GM23338 (cell line): ENCODE measurements around the gene PDE4B. TPM values are rescaled to one million over a fixed set of nuclear protein-coding genes. Genes with fewer than 3 reads are reported as not detected.

Source experiments
- ATAC-seq: fragments of 200-7000 bp; cut with Tn5 transposase; 3 replicates; pipeline ENCODE4 v1.9.1; 2020
- DNase-seq: peaks from one replicate; pipeline ENCODE4 v3.0.0-alpha.2; 2015; ENCODE audit warnings: low spot score
- H2AFZ ChIP-seq: fragments of 200-600 bp; sonication (generic); 2 replicates; pipeline ENCODE4 v1.8.0; 2016; ENCODE audit warnings: antibody characterized with exemption, mild to moderate bottlenecking, moderate library complexity
- H3F3A ChIP-seq: fragments of 200-600 bp; sonication (generic); replicated peaks from 2 replicates; pipeline ENCODE4 v1.8.0; 2017; ENCODE audit warnings: antibody characterized with exemption, mixed run types, low read depth
- H3K27ac ChIP-seq: fragments of 200-600 bp; sonication (generic); 2 replicates; pipeline ENCODE4 v1.6.1; 2016; ENCODE audit warnings: low read depth
- H3K27me3 ChIP-seq: fragments of 200-600 bp; sonication (generic); 2 replicates; pipeline ENCODE4 v1.8.0; 2016; ENCODE audit warnings: mild to moderate bottlenecking, mixed run types, moderate library complexity; ENCODE audit not compliant: insufficient read depth
- H3K36me3 ChIP-seq: fragments of 200-600 bp; sonication (generic); 2 replicates; pipeline ENCODE4 v1.8.0; 2016; ENCODE audit warnings: mild to moderate bottlenecking; ENCODE audit not compliant: insufficient read depth
- H3K4me1 ChIP-seq: fragments of 200-600 bp; sonication (generic); 2 replicates; pipeline ENCODE4 v1.8.0; 2016; ENCODE audit warnings: mild to moderate bottlenecking, moderate library complexity; ENCODE audit not compliant: insufficient read depth
- H3K4me2 ChIP-seq: fragments of 200-600 bp; sonication (generic); 2 replicates; pipeline ENCODE4 v1.7.1; 2017; ENCODE audit warnings: mixed run types
- H3K4me3 ChIP-seq: fragments of 200-600 bp; sonication (generic); 2 replicates; pipeline ENCODE4 v1.6.1; 2016; ENCODE audit warnings: mixed run types
- H3K79me2 ChIP-seq: fragments of 200-600 bp; sonication (generic); replicated peaks from 2 replicates; pipeline ENCODE4 v1.8.0; 2017; ENCODE audit warnings: mild to moderate bottlenecking; ENCODE audit not compliant: insufficient read depth
- H3K9me2 ChIP-seq: fragments of 200-600 bp; sonication (generic); 2 replicates; pipeline ENCODE4 v1.8.0; 2017; ENCODE audit not compliant: insufficient read depth
- H4K20me1 ChIP-seq: fragments of 200-600 bp; sonication (generic); replicated peaks from 2 replicates; pipeline ENCODE4 v1.8.0; 2017; ENCODE audit warnings: mild to moderate bottlenecking; ENCODE audit not compliant: insufficient read depth
- H3K27ac Mint-ChIP-seq: 2 replicates; pipeline ENCODE4 v1.8.0; 2020; ENCODE audit warnings: inconsistent platforms, mild to moderate bottlenecking, moderate library complexity, mixed read lengths
- H3K27me3 Mint-ChIP-seq: 3 replicates; pipeline ENCODE4 v1.8.0; 2022; ENCODE audit warnings: low read depth, mild to moderate bottlenecking, moderate library complexity, mixed read lengths, inconsistent platforms; ENCODE audit not compliant: insufficient read depth, poor library complexity
- H3K36me3 Mint-ChIP-seq: 3 replicates; pipeline ENCODE4 v1.8.0; 2021; ENCODE audit warnings: low read depth, mild to moderate bottlenecking, inconsistent platforms, moderate library complexity, mixed read lengths
- H3K4me1 Mint-ChIP-seq: 3 replicates; pipeline ENCODE4 v1.8.0; 2020; ENCODE audit warnings: mild to moderate bottlenecking, inconsistent platforms, mixed read lengths
- H3K4me3 Mint-ChIP-seq: 3 replicates; pipeline ENCODE4 v1.8.0; 2021; ENCODE audit warnings: moderate library complexity, mild to moderate bottlenecking, inconsistent platforms, mixed read lengths
- H3K9me3 Mint-ChIP-seq: 3 replicates; pipeline ENCODE4 v1.8.0; 2020; ENCODE audit warnings: moderate library complexity, mild to moderate bottlenecking, inconsistent platforms, mixed read lengths
- CREB1 ChIP-seq: fragments of 250-450 bp; sonication (Bioruptor Pico); IDR thresholded peaks from 2 replicates; pipeline ENCODE4 v1.5.0; 2020; ENCODE audit warnings: low read depth, mild to moderate bottlenecking, moderate library complexity
- EZH2 ChIP-seq: fragments of 200-600 bp; sonication (generic); IDR thresholded peaks from one replicate; pipeline ENCODE4 v1.8.0; 2017; ENCODE audit warnings: antibody characterized with exemption, mild to moderate bottlenecking, low read depth; ENCODE audit not compliant: unreplicated experiment
- EZH2phosphoT487 ChIP-seq: fragments of 200-600 bp; sonication (generic); IDR thresholded peaks from one replicate; pipeline ENCODE4 v1.8.1; 2018; ENCODE audit warnings: antibody characterized with exemption; ENCODE audit not compliant: unreplicated experiment
- JUNB ChIP-seq: IDR thresholded peaks from one replicate; pipeline ENCODE4 v1.6.1; 2016; ENCODE audit warnings: antibody characterized with exemption; ENCODE audit not compliant: unreplicated experiment
- NANOG ChIP-seq: IDR thresholded peaks from 2 replicates; pipeline ENCODE4 v1.6.1; 2016; ENCODE audit warnings: antibody characterized with exemption, borderline replicate concordance
- POLR2AphosphoS5 ChIP-seq: IDR thresholded peaks from 2 replicates; pipeline ENCODE4 v1.6.1; 2016; ENCODE audit warnings: antibody characterized with exemption, low read depth
- STAT1 ChIP-seq: IDR thresholded peaks from one replicate; pipeline ENCODE4 v1.6.1; 2016; ENCODE audit warnings: antibody characterized with exemption; ENCODE audit not compliant: unreplicated experiment
- ZNF114 ChIP-seq: fragments of 250-450 bp; sonication (Bioruptor Pico); IDR thresholded peaks from 2 replicates; pipeline ENCODE4 v1.5.0; 2020; ENCODE audit warnings: mild to moderate bottlenecking, moderate library complexity
- ZNF331 ChIP-seq: fragments of 250-450 bp; sonication (Bioruptor Pico); IDR thresholded peaks from 2 replicates; pipeline ENCODE4 v1.5.0; 2020; ENCODE audit warnings: low read depth, mild to moderate bottlenecking, moderate library complexity
- polyA plus RNA-seq: library from polyadenylated mRNA; unstranded; fragments of >200 nt; fragmentation: Nextera tagmentation; extraction: Ambion mirVana; gene quantifications from 2 replicates; pipeline ENCODE4 v1.2.1, GENCODE V29; 2016
- total RNA-seq: library from RNA; depleted of rRNA; stranded (reverse); fragments of >200 nt; shearing (Covaris generic); gene quantifications from 2 replicates; pipeline ENCODE4 v1.2.3, GENCODE V29; 2014
- TF ChIP-seq, protein P1 (sequence below): IDR thresholded peaks from one replicate; pipeline ENCODE4 v1.6.1; 2018; ENCODE audit warnings: antibody characterized with exemption; ENCODE audit not compliant: unreplicated experiment
- TF ChIP-seq, protein P2 (sequence below): IDR thresholded peaks from 2 replicates; pipeline ENCODE4 v1.6.1; 2016; ENCODE audit warnings: antibody characterized with exemption
- TF ChIP-seq, protein P3 (sequence below): fragments of 250-450 bp; sonication (Bioruptor Pico); IDR thresholded peaks from 2 replicates; pipeline ENCODE4 v1.5.0; 2020; ENCODE audit warnings: mild to moderate bottlenecking, moderate library complexity

PDE4B gene
- total and polyA plus RNA-seq, 2 experiments from 2014 or later = 14.0 to 25.6 TPM

DNA sequence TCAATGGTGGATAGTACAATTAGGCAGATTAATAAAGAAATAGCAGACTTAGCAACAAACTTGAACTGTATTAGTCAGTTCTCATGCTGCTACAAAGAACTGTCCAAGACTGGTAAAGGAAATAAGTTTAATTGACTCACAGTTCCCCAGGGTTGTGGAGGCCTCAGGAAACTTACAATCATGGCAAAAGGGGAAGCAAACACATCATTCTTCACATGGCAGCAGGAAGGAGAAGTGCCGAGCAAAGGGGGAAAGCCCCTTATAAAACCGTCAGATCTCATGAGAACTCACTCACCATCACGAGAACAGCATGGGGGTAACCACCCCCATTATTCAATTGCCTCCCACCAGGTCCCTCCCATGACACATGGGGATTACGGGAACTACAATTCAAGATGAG is 27.1 kb upstream of the PDE4B start (continued):
- no peak for TF ChIP-seq CREB1 (CRISPR knock-in tag)

DNA sequence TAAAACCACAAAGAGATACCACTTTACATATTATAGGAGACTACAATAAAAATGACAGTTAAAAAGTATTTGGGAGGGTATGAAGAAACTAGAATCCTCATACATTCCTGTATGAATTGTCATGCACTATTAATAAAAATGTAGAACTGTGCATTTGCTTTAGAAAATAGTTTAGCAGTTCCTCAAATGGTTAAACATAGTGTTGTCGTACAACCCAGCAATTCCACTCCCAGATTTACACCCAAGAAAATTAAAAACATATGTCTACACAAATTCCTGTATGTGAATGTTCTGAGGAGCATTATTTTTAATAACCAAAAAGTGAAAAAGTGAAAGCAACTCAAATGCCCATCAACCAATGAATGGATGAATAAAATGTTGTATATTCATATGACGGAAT is 23.1 kb upstream of the PDE4B start:
- H3K9me3 Mint-ChIP-seq = no peaks in the 10 kb centered on the region; the same call in 2 of the 3 replicates
- no peaks in the 10 kb centered on the region for H3K36me3 Mint-ChIP-seq
- TF ChIP-seq ZNF331 (CRISPR knock-in tag) = no peak
- TF ChIP-seq, protein P1, sequence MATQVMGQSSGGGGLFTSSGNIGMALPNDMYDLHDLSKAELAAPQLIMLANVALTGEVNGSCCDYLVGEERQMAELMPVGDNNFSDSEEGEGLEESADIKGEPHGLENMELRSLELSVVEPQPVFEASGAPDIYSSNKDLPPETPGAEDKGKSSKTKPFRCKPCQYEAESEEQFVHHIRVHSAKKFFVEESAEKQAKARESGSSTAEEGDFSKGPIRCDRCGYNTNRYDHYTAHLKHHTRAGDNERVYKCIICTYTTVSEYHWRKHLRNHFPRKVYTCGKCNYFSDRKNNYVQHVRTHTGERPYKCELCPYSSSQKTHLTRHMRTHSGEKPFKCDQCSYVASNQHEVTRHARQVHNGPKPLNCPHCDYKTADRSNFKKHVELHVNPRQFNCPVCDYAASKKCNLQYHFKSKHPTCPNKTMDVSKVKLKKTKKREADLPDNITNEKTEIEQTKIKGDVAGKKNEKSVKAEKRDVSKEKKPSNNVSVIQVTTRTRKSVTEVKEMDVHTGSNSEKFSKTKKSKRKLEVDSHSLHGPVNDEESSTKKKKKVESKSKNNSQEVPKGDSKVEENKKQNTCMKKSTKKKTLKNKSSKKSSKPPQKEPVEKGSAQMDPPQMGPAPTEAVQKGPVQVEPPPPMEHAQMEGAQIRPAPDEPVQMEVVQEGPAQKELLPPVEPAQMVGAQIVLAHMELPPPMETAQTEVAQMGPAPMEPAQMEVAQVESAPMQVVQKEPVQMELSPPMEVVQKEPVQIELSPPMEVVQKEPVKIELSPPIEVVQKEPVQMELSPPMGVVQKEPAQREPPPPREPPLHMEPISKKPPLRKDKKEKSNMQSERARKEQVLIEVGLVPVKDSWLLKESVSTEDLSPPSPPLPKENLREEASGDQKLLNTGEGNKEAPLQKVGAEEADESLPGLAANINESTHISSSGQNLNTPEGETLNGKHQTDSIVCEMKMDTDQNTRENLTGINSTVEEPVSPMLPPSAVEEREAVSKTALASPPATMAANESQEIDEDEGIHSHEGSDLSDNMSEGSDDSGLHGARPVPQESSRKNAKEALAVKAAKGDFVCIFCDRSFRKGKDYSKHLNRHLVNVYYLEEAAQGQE = no peak
- TF ChIP-seq EZH2phosphoT487 = no peak
- TF ChIP-seq NANOG = no peak
- TF ChIP-seq, protein P2, sequence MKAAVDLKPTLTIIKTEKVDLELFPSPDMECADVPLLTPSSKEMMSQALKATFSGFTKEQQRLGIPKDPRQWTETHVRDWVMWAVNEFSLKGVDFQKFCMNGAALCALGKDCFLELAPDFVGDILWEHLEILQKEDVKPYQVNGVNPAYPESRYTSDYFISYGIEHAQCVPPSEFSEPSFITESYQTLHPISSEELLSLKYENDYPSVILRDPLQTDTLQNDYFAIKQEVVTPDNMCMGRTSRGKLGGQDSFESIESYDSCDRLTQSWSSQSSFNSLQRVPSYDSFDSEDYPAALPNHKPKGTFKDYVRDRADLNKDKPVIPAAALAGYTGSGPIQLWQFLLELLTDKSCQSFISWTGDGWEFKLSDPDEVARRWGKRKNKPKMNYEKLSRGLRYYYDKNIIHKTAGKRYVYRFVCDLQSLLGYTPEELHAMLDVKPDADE = no peak
- no peak for TF ChIP-seq ZNF114
- TF ChIP-seq CREB1 (CRISPR knock-in tag) = no peak
- no peak for TF ChIP-seq EZH2
- no peak for TF ChIP-seq JUNB
- no peak for TF ChIP-seq POLR2AphosphoS5
- TF ChIP-seq, protein P3, sequence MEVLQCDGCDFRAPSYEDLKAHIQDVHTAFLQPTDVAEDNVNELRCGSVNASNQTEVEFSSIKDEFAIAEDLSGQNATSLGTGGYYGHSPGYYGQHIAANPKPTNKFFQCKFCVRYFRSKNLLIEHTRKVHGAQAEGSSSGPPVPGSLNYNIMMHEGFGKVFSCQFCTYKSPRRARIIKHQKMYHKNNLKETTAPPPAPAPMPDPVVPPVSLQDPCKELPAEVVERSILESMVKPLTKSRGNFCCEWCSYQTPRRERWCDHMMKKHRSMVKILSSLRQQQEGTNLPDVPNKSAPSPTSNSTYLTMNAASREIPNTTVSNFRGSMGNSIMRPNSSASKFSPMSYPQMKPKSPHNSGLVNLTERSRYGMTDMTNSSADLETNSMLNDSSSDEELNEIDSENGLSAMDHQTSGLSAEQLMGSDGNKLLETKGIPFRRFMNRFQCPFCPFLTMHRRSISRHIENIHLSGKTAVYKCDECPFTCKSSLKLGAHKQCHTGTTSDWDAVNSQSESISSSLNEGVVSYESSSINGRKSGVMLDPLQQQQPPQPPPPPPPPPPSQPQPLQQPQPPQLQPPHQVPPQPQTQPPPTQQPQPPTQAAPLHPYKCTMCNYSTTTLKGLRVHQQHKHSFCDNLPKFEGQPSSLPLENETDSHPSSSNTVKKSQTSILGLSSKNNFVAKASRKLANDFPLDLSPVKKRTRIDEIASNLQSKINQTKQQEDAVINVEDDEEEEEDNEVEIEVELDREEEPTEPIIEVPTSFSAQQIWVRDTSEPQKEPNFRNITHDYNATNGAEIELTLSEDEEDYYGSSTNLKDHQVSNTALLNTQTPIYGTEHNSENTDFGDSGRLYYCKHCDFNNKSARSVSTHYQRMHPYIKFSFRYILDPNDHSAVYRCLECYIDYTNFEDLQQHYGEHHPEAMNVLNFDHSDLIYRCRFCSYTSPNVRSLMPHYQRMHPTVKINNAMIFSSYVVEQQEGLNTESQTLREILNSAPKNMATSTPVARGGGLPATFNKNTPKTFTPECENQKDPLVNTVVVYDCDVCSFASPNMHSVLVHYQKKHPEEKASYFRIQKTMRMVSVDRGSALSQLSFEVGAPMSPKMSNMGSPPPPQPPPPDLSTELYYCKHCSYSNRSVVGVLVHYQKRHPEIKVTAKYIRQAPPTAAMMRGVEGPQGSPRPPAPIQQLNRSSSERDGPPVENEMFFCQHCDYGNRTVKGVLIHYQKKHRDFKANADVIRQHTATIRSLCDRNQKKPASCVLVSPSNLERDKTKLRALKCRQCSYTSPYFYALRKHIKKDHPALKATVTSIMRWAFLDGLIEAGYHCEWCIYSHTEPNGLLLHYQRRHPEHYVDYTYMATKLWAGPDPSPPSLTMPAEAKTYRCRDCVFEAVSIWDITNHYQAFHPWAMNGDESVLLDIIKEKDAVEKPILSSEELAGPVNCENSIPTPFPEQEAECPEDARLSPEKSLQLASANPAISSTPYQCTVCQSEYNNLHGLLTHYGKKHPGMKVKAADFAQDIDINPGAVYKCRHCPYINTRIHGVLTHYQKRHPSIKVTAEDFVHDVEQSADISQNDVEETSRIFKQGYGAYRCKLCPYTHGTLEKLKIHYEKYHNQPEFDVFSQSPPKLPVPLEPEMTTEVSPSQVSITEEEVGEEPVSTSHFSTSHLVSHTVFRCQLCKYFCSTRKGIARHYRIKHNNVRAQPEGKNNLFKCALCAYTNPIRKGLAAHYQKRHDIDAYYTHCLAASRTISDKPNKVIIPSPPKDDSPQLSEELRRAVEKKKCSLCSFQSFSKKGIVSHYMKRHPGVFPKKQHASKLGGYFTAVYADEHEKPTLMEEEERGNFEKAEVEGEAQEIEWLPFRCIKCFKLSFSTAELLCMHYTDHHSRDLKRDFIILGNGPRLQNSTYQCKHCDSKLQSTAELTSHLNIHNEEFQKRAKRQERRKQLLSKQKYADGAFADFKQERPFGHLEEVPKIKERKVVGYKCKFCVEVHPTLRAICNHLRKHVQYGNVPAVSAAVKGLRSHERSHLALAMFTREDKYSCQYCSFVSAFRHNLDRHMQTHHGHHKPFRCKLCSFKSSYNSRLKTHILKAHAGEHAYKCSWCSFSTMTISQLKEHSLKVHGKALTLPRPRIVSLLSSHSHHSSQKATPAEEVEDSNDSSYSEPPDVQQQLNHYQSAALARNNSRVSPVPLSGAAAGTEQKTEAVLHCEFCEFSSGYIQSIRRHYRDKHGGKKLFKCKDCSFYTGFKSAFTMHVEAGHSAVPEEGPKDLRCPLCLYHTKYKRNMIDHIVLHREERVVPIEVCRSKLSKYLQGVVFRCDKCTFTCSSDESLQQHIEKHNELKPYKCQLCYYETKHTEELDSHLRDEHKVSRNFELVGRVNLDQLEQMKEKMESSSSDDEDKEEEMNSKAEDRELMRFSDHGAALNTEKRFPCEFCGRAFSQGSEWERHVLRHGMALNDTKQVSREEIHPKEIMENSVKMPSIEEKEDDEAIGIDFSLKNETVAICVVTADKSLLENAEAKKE (CRISPR knock-in tag) = no peak
- TF ChIP-seq STAT1 = no peak
- H3K27me3 Mint-ChIP-seq = no peaks in the 10 kb centered on the region
- no peak for DNase-seq
- H3K4me3 Mint-ChIP-seq = no peak overlapping the region
- no peak overlapping the region for H3K27ac Mint-ChIP-seq
- H2AFZ ChIP-seq = no peak overlapping the region
- H3K27ac ChIP-seq = no peak overlapping the region
- no peaks in the 10 kb centered on the region for H4K20me1 ChIP-seq
- H3K9me2 ChIP-seq = no peaks in the 10 kb centered on the region
- no peaks in the 10 kb centered on the region for H3K79me2 ChIP-seq
- no peaks in the 10 kb centered on the region for H3K4me1 ChIP-seq
- no peaks in the 10 kb centered on the region for H3K4me1 Mint-ChIP-seq
- no peak overlapping the region for H3K4me2 ChIP-seq
- H3K27me3 ChIP-seq = no peaks in the 10 kb centered on the region
- ATAC-seq = no peak
- no peak overlapping the region for H3K4me3 ChIP-seq
- no peaks in the 10 kb centered on the region for H3F3A ChIP-seq
- H3K36me3 ChIP-seq = no peaks in the 10 kb centered on the region
